GM19193 (cell line): ENCODE results near the gene MUC5B.

ENCODE experiments used
- POLR2A ChIP-seq: IDR thresholded peaks from 4 replicates; pipeline ENCODE4 v1.6.1; 2011; ENCODE audit not compliant: insufficient read depth, insufficient read length; ENCODE audit errors: extremely low read depth

Gene MUC5B

GRCh38 chr11:1276866-1277615 lies 54.2 kb downstream of the MUC5B start:
- no peak for TF ChIP-seq POLR2A

GRCh38 chr11:1277936-1278512 lies 55.2 kb downstream of the MUC5B start:
- TF ChIP-seq POLR2A = no peak

- no peak for TF ChIP-seq POLR2A
These were observed 56.2 kb downstream of the MUC5B start for GRCh38 chr11:1278766-1279673.

- no peak for TF ChIP-seq POLR2A
These were observed 56.8 kb downstream of the MUC5B start for GRCh38 chr11:1279674-1280055.

- no peak for TF ChIP-seq POLR2A
These were observed 57.5 kb downstream of the MUC5B start for GRCh38 chr11:1280116-1281035.

GRCh38 chr11:1281326-1281973 lies 58.6 kb downstream of the MUC5B start:
- TF ChIP-seq POLR2A = no peak

- TF ChIP-seq POLR2A = no peak
These were observed 59.1 kb downstream of the MUC5B start for GRCh38 chr11:1281974-1282365.

GRCh38 chr11:1283091-1283511 lies 60.2 kb downstream of the MUC5B start:
- no peak for TF ChIP-seq POLR2A

GRCh38 chr11:1283906-1284305 lies 61.0 kb downstream of the MUC5B start:
- TF ChIP-seq POLR2A = no peak

- no peak for TF ChIP-seq POLR2A
These were observed 62.5 kb downstream of the MUC5B start for GRCh38 chr11:1285316-1285744.

GRCh38 chr11:1285876-1286275 lies 63.0 kb downstream of the MUC5B start:
- no peak for TF ChIP-seq POLR2A

GRCh38 chr11:1287928-1288327 lies 65.1 kb downstream of the MUC5B start:
- no peak for TF ChIP-seq POLR2A

- no peak for TF ChIP-seq POLR2A
These were observed 65.7 kb downstream of the MUC5B start for GRCh38 chr11:1288426-1289151.
